ENCODE results near the gene SIRT3. TPM values are rescaled to one million over a fixed set of nuclear protein-coding genes. Genes with fewer than 3 reads are reported as not detected.

SIRT3 gene
- total and polyA plus RNA-seq, 4 donors: 14.6 to 21.2 (median 16.4) TPM

DNA sequence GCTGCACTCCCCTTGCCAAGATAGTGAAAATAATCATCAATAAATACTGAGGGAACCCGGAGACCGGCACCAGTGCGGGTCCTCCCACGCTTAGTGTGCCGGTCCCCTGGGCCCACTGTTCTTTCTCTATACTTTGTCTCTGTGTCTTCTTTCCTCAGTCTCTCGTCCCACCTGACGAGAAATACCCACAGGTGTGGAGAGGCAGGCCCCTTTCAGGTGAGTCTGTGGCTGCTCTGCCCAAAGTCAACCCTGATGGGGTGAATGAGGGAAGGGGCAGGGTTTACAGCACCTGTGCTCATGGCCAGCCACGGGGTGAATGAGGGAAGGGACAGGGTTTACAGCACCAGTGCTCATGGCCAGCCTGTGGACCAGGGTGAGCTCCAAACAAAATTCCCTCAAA is 33.7 kb downstream of the SIRT3 start:
- H3K4me3 ChIP-seq: no peak overlapping the region
- H3K9ac ChIP-seq (ENCODE audit: insufficient read depth in 1 of 2, low read length in 2 of 2): no peak overlapping the region
- TF ChIP-seq, protein P1, sequence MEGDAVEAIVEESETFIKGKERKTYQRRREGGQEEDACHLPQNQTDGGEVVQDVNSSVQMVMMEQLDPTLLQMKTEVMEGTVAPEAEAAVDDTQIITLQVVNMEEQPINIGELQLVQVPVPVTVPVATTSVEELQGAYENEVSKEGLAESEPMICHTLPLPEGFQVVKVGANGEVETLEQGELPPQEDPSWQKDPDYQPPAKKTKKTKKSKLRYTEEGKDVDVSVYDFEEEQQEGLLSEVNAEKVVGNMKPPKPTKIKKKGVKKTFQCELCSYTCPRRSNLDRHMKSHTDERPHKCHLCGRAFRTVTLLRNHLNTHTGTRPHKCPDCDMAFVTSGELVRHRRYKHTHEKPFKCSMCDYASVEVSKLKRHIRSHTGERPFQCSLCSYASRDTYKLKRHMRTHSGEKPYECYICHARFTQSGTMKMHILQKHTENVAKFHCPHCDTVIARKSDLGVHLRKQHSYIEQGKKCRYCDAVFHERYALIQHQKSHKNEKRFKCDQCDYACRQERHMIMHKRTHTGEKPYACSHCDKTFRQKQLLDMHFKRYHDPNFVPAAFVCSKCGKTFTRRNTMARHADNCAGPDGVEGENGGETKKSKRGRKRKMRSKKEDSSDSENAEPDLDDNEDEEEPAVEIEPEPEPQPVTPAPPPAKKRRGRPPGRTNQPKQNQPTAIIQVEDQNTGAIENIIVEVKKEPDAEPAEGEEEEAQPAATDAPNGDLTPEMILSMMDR (IDR thresholded peaks at IDR 0.05; ENCODE audit: control extremely low read depth, extremely low read depth): no peak
- no peak overlapping the region for H3K27ac ChIP-seq (ENCODE audit: low read depth in 1 of 2, low read length in 1 of 2)
- peaks cover 0 to 10% (median 9%) of the 10 kb centered on the region in 5 donors for H3K4me1 ChIP-seq (ENCODE audit: control insufficient read depth in 5 of 5, insufficient read depth in 5 of 5, low read length in 5 of 5)
- DNase-seq: no peak
- H3K27me3 ChIP-seq (ENCODE audit: control insufficient read depth in 3 of 3, insufficient read depth in 3 of 3, low read length in 2 of 3): no peaks in the 10 kb centered on the region
- H3K9me3 ChIP-seq (ENCODE audit: control insufficient read depth in 4 of 4, insufficient read depth in 3 of 4, low read length in 3 of 4): no peaks in the 10 kb centered on the region
- 81 to 88% methylated on average over 8 of the region's 8 CpGs for WGBS, 2 donors
- H3K36me3 ChIP-seq (ENCODE audit: control insufficient read depth in 4 of 4, insufficient read depth in 4 of 4, low read length in 4 of 4): peaks cover 0 to 26% (median 16%) of the 10 kb centered on the region in 4 donors
- ATAC-seq (ENCODE audit: insufficient read depth, low FRiP score): no peak

GRCh38 chr11:201966-202365 is 34.2 kb downstream of the SIRT3 start:
- H3K9me3 ChIP-seq (ENCODE audit: control insufficient read depth in 4 of 4, insufficient read depth in 3 of 4, low read length in 3 of 4): no peaks in the 10 kb centered on the region
- H3K27me3 ChIP-seq (ENCODE audit: control insufficient read depth in 3 of 3, insufficient read depth in 3 of 3, low read length in 2 of 3): no peaks in the 10 kb centered on the region
- no peak overlapping the region for H3K27ac ChIP-seq (ENCODE audit: low read depth in 1 of 2, low read length in 1 of 2)
- TF ChIP-seq, protein P1 (IDR thresholded peaks at IDR 0.05; ENCODE audit: control extremely low read depth, extremely low read depth): no peak
- H3K4me3 ChIP-seq: no peak overlapping the region
- peaks cover 0 to 26% (median 16%) of the 10 kb centered on the region in 4 donors for H3K36me3 ChIP-seq (ENCODE audit: control insufficient read depth in 4 of 4, insufficient read depth in 4 of 4, low read length in 4 of 4)
- H3K4me1 ChIP-seq (ENCODE audit: control insufficient read depth in 5 of 5, insufficient read depth in 5 of 5, low read length in 5 of 5): peaks cover 0 to 10% (median 9%) of the 10 kb centered on the region in 5 donors
- ATAC-seq (ENCODE audit: insufficient read depth, low FRiP score): no peak
- no peak overlapping the region for H3K9ac ChIP-seq (ENCODE audit: insufficient read depth in 1 of 2, low read length in 2 of 2)
- 41 to 65% methylated on average over 15 of the region's 15 CpGs for WGBS, 2 donors
- DNase-seq: no peak

DNA sequence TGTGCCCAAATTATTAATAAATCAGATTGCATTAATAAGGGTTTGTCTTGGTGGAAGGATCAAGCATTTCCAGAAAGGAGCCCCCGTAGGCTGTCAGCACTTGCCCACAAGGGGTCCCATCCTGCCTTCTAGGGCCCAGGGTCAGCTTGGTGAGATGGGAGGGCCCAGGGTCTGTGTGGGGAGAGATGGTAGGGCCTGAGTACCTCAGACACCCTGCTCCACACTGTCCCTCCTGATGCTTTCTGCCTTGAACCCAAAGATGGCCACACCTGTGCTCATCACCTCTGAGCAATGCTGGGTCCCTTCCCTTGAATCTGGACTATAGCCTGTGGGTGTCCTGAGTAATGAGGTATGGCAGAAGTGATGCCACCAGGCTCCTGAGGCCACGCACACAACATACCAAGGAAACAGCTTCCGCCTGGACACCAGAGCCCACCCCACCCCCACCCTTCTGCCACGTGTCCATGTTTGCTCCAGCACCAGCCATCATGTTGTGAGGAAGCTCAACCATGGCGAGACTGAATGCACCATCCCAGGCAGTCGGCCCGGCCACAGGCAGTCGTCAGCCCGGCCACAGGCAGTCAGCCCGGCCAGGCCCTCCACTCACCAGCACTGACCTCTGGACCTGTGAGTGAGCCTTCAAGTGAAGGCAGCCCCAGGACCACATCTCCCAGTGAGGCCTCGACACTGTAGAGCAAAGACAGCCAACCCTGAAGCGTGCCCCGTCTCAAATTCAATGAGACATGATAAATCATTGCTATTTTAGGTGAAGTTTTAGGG is 35.7 kb downstream of the SIRT3 start:
- H3K4me1 ChIP-seq (ENCODE audit: control insufficient read depth in 5 of 5, insufficient read depth in 5 of 5, low read length in 5 of 5): peaks cover 0 to 4% (median 0%) of the 10 kb centered on the region in 5 donors
- H3K9me3 ChIP-seq (ENCODE audit: control insufficient read depth in 4 of 4, insufficient read depth in 3 of 4, low read length in 3 of 4): no peaks in the 10 kb centered on the region
- DNase-seq (no peak), ATAC-seq (ENCODE audit: insufficient read depth, low FRiP score) (no peak)
- H3K4me3 ChIP-seq: no peak overlapping the region
- TF ChIP-seq, protein P1 (IDR thresholded peaks at IDR 0.05; ENCODE audit: control extremely low read depth, extremely low read depth): no peak
- H3K27me3 ChIP-seq (ENCODE audit: control insufficient read depth in 3 of 3, insufficient read depth in 3 of 3, low read length in 2 of 3): no peaks in the 10 kb centered on the region
- H3K36me3 ChIP-seq (ENCODE audit: control insufficient read depth in 4 of 4, insufficient read depth in 4 of 4, low read length in 4 of 4): peaks cover 0 to 24% (median 15%) of the 10 kb centered on the region in 4 donors
- H3K9ac ChIP-seq (ENCODE audit: insufficient read depth in 1 of 2, low read length in 2 of 2): no peak overlapping the region
- 94 to 95% methylated on average over 13 of the region's 13 CpGs for WGBS, 2 donors
- H3K27ac ChIP-seq (ENCODE audit: low read depth in 1 of 2, low read length in 1 of 2): no peak overlapping the region

Measured in lung (tissue), 12 donors.